H1 (cell line): ENCODE results near the gene TYRP1.

Experiments
- CBX8 ChIP-seq: fragments of 300-800, 300-1000 bp; sonication (generic); IDR thresholded peaks from 2 replicates; pipeline ENCODE4 v1.7.1; 2016; ENCODE audit warnings: low read depth, low read length, borderline replicate concordance
- TF ChIP-seq, protein P1 (sequence below), 3 experiments: IDR thresholded peaks; 1 replicate in 2 of 3; 2 replicates in 1 of 3; pipeline versions ENCODE4 v1.5.1 to v1.6.1; 2011; ENCODE audit warnings: low read length in 3 of 3, mild to moderate bottlenecking in 3 of 3, inconsistent platforms in 2 of 3, low read depth in 1 of 3, moderate library complexity in 1 of 3; ENCODE audit not compliant: insufficient read depth in 1 of 3; ENCODE audit errors: control extremely low read depth in 1 of 3

DNA sequence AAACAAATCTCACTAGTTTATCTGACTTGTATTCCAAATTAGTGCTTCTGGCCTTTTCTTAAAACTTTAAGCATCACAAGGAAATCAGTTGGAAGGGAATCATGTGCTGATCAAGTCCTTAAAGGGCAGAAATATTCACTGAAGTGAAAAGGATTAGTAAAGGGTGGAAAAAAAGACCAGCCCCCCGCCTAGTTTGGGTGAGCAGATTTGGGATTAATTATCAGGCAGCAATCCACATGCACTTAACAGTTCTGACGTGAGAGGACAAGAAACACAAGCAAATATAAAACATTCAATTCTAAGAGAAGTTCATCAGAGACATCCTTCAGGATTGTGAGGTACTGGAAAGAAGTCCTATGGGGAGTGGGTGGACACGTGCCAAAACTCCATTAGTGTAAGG lies at the start of gene TYRP1:
- TF ChIP-seq, protein P1, sequence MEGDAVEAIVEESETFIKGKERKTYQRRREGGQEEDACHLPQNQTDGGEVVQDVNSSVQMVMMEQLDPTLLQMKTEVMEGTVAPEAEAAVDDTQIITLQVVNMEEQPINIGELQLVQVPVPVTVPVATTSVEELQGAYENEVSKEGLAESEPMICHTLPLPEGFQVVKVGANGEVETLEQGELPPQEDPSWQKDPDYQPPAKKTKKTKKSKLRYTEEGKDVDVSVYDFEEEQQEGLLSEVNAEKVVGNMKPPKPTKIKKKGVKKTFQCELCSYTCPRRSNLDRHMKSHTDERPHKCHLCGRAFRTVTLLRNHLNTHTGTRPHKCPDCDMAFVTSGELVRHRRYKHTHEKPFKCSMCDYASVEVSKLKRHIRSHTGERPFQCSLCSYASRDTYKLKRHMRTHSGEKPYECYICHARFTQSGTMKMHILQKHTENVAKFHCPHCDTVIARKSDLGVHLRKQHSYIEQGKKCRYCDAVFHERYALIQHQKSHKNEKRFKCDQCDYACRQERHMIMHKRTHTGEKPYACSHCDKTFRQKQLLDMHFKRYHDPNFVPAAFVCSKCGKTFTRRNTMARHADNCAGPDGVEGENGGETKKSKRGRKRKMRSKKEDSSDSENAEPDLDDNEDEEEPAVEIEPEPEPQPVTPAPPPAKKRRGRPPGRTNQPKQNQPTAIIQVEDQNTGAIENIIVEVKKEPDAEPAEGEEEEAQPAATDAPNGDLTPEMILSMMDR (IDR thresholded peaks at IDR 0.05; ENCODE audit: control extremely low read depth in 1 of 3, insufficient read depth in 1 of 3, low read depth in 1 of 3, low read length in 3 of 3): no peak
- no peak for TF ChIP-seq CBX8
